PFSK-1 (cell line): Measurements from ENCODE around the gene EQTN.

Experiments
- FOXP2 ChIP-seq: optimal IDR thresholded peaks from 2 replicates; pipeline ENCODE3; 2011; ENCODE audit warnings: borderline replicate concordance, control low read depth, inconsistent platforms; ENCODE audit not compliant: insufficient read depth; ENCODE audit errors: extremely low read length, extremely low read depth
- POLR2AphosphoS5 ChIP-seq: IDR thresholded peaks from 2 replicates; pipeline ENCODE4 v1.6.1; 2012; ENCODE audit warnings: low read depth, mild to moderate bottlenecking, control low read depth, low read length, moderate library complexity
- SIN3A ChIP-seq: IDR thresholded peaks from 2 replicates; pipeline ENCODE4 v1.6.1; 2012; ENCODE audit warnings: mild to moderate bottlenecking, low read length, moderate library complexity, borderline replicate concordance; ENCODE audit not compliant: insufficient read depth
- TAF1 ChIP-seq: IDR thresholded peaks from 2 replicates; pipeline ENCODE4 v1.6.1; 2012; ENCODE audit warnings: low read length, control low read depth, borderline replicate concordance; ENCODE audit not compliant: insufficient read depth
- TF ChIP-seq, protein P1 (sequence below), 2 experiments: IDR thresholded peaks; 2 replicates each; pipeline versions ENCODE4 v1.6.1 to v1.8.0; 2011 to 2012; ENCODE audit warnings: low read depth in 2 of 2, low read length in 2 of 2, control low read depth in 1 of 2, inconsistent platforms in 1 of 2, mild to moderate bottlenecking in 1 of 2, moderate library complexity in 1 of 2; ENCODE audit not compliant: insufficient read depth in 1 of 2

Gene EQTN

DNA sequence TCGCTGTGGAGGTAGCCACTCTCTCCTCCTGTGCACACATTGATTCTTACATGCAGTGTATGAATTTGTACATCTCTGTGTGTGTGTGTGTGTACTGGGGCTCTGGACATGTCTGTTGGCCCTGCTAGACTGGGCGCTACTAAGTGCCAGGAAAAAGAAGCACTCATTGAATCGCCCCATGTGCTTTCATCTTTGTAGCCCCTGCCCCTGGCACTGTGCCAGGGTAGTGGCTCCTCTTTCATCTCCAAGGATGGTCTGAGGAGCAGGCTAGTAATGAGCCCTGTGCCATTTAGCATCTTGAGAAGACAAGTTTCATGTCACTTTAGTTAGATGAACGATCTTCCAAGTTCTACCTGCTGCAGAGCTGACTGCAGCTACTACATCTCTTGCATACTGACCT, 34.4 kb upstream of the EQTN start:
- TF ChIP-seq TAF1 (no peak), FOXP2 (no peak), POLR2AphosphoS5 (no peak), SIN3A (no peak)
- TF ChIP-seq, protein P1, sequence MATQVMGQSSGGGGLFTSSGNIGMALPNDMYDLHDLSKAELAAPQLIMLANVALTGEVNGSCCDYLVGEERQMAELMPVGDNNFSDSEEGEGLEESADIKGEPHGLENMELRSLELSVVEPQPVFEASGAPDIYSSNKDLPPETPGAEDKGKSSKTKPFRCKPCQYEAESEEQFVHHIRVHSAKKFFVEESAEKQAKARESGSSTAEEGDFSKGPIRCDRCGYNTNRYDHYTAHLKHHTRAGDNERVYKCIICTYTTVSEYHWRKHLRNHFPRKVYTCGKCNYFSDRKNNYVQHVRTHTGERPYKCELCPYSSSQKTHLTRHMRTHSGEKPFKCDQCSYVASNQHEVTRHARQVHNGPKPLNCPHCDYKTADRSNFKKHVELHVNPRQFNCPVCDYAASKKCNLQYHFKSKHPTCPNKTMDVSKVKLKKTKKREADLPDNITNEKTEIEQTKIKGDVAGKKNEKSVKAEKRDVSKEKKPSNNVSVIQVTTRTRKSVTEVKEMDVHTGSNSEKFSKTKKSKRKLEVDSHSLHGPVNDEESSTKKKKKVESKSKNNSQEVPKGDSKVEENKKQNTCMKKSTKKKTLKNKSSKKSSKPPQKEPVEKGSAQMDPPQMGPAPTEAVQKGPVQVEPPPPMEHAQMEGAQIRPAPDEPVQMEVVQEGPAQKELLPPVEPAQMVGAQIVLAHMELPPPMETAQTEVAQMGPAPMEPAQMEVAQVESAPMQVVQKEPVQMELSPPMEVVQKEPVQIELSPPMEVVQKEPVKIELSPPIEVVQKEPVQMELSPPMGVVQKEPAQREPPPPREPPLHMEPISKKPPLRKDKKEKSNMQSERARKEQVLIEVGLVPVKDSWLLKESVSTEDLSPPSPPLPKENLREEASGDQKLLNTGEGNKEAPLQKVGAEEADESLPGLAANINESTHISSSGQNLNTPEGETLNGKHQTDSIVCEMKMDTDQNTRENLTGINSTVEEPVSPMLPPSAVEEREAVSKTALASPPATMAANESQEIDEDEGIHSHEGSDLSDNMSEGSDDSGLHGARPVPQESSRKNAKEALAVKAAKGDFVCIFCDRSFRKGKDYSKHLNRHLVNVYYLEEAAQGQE (IDR thresholded peaks at IDR 0.05; ENCODE audit: insufficient read depth in 1 of 2, low read depth in 2 of 2, low read length in 2 of 2) = no peak

DNA sequence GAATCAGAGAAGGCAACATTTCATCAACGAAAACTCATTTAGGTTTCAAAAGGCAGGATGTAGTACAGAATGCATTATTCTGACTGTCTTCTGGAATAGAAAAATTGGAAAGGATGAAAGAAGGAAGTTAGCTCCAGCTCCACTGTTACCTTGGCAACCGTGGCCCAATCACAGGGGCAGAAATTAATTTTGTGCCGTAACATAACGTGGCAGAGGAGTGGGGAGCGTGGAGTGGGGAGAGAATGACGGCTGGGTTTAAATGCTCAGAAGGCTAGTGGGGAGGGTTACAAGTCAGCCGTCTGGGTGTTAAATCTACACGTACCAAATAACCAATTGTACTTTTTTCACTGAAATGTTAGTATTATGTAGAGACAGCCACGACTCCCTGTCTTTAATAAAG, 32.3 kb upstream of the EQTN start:
- TF ChIP-seq TAF1 = no peak
- no peak for TF ChIP-seq POLR2AphosphoS5
- TF ChIP-seq, protein P1 (IDR thresholded peaks at IDR 0.05; ENCODE audit: insufficient read depth in 1 of 2, low read depth in 2 of 2, low read length in 2 of 2) = no peak
- no peak for TF ChIP-seq SIN3A

DNA sequence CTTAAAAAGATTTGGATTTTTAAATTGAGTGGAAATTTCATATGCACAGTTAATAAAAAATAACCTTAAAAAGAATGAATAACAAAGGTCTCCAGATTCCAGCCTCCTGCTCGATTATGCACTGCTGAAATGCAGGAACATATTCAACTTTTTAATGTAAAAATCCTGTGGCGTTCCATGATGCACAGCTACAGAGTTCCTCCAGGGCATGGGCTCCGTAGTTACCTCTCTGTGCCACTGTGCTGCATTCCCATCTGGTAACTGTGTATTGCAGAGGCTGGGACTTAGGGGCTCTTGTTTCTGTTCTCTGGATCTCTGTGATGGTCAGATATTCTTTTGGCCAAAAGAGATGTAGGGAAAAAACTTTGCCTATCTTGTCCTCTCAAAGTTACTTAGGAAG, 31.5 kb upstream of the EQTN start:
- no peak for TF ChIP-seq FOXP2
- no peak for TF ChIP-seq TAF1
- TF ChIP-seq POLR2AphosphoS5 = no peak
- TF ChIP-seq, protein P1 (IDR thresholded peaks at IDR 0.05; ENCODE audit: insufficient read depth in 1 of 2, low read depth in 2 of 2, low read length in 2 of 2) = no peak
- TF ChIP-seq SIN3A = no peak

DNA sequence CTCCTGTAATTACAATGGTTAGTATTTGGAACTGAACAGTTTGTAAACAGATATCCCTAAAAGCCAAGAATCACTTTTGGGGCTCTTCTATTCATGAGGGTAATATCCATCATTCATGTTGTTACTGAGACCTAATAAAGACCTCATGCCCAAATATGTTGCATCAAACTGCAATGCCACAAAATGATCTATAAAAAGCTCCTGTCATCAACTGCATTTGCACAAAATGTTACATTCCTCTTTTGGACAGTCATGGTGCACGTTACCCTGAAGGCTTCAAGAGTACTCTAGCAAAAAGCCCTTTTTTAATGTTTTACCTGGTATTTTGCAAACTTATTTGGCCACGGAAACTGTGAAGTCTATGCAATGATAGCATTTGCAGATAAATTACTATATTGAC, 14.2 kb upstream of the EQTN start:
- TF ChIP-seq, protein P1 (IDR thresholded peaks at IDR 0.05; ENCODE audit: insufficient read depth in 1 of 2, low read depth in 2 of 2, low read length in 2 of 2) = no peak
- TF ChIP-seq POLR2AphosphoS5 = no peak
- no peak for TF ChIP-seq FOXP2
- TF ChIP-seq SIN3A = no peak
- TF ChIP-seq TAF1 = no peak

DNA sequence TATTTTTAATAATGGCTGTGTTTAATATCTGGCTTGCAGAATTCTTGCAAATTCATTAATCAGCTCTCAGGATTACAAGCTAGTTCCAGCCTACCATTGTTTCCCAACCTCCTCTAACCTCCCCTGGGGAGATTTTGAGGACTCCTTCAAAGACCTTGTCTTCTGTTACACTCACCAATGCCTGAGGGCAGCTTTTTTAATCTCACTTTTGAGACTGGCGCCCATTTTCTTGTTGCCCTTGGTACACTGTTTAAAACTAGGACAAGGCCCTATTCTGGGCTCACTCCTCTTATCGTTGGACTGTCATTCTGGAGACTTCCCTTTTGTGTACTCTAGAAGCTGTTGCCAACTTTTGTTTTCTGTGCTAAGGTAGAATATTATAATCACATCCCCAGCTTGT, 13.6 kb upstream of the EQTN start:
- TF ChIP-seq, protein P1 (IDR thresholded peaks at IDR 0.05; ENCODE audit: insufficient read depth in 1 of 2, low read depth in 2 of 2, low read length in 2 of 2) = no peak
- TF ChIP-seq POLR2AphosphoS5 (no peak), FOXP2 (no peak), SIN3A (no peak), TAF1 (no peak)
